Superior temporal gyrus (tissue), 1 donor: ENCODE results near the gene HELB.
A peak's percentile ranks its signal among the peaks of the same experiment; 100 is the strongest.
"Not testable (repeated sequence)": the region's sequence is repeated elsewhere in the genome, so short reads cannot be mapped to it uniquely, and the experiment has no call there.

Experiments
- DNase-seq: peaks from one replicate; pipeline ENCODE4 v3.0.0-alpha.2; 2016; ENCODE audit errors: extremely low spot score

Gene HELB

GRCh38 chr12:66303316-66303804 lies 1.1 kb downstream of the HELB start:
- not testable (repeated sequence) for DNase-seq

DNA sequence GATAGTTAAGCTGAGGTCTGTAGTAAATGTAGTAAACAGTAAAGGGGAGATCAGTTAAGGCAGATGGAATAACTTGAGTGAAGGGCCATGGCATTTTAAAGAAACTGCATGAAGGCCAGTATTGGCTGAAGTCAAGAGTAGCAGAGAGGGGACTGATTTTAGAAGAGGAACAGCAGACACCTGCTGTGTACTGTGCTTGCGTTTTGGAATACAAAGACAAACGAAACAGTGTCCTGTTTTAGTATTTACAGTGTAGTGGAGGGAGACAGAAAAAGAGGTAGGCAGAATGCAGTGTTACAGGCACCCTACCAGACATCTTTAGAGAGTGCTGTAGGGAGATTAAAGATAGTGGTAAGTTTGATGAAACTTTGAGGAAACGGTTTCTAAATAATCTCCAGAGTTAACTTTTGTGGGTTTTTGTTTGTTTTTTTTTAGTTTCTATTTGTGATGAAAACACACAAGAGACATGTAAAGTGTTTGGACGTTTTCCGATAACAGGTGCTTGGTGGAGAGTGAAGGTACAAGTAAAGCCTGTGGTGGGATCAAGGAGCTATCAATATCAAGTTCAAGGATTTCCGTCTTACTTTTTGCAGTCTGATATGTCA lies 2.1 kb downstream of the HELB start:
- no peak for DNase-seq

DNA sequence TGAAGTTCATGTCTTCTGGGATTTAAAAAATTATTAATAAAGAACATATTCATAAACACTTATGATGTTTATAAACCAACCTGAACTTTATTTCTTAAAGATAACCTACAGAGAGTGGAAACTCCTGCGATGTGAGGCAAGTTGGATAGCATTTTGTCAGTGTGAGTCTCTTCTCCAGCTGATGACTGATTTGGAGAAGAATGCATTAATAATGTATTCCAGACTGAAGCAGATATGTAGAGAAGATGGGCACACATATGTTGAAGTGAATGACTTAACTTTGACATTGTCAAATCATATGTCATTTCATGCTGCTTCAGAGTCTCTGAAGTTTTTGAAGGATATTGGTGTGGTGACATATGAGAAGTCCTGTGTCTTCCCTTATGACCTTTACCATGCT lies 7.3 kb downstream of the HELB start:
- no peak for DNase-seq

DNA sequence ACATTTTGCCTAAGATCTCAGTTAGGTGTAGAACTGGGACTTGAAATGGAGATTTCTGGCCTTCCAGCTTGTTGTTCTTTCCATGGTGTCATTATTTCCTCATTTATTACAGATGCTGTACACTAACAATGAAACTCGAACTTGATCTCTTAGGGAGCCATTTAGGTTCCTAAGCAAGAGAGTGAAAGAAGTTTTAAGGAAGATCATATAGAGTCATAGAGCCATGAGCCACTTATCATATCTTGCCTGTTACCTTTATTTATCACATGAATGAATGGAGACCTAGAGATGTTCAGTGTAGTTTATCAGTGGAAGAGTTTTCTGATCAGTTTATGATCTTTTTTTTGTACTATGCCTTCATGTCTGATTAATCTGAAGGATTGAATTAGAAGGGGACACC lies 9.9 kb downstream of the HELB start:
- DNase-seq: no peak

- DNase-seq: no peak
Measured at GRCh38 chr12:66314278-66314677, 12.0 kb downstream of the HELB start.

DNA sequence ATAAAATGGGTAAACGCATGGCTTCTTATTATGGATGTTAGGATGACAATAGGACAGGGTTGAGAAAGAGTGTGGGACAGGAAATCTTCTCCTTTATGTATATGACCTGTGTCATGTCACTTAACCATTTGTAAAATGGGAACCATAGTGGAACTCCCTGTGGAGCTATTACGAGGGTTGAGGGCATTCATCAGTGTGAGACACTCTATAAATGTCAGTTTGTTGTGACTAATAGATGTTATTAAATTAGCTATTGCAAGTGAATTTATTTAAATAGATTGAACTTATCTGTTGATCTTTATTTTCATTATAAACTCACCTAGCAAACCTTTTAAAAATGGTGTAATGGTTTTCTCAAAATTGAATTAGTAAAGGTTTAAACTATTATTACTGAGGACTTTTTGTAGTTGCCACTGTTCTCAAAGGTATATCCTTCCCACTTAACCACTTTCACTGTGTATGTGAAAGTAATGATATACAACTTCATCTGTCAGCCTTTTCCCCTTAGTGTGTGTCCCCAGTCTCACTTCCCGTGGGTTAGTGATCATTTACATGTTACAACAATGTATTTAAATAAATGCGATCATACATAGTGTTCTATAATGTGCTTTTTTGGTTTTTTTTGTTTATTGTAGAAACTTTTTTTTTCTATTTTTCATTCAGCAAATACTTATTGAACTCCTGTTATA lies 17.1 kb downstream of the HELB start:
- DNase-seq: no peak

DNA sequence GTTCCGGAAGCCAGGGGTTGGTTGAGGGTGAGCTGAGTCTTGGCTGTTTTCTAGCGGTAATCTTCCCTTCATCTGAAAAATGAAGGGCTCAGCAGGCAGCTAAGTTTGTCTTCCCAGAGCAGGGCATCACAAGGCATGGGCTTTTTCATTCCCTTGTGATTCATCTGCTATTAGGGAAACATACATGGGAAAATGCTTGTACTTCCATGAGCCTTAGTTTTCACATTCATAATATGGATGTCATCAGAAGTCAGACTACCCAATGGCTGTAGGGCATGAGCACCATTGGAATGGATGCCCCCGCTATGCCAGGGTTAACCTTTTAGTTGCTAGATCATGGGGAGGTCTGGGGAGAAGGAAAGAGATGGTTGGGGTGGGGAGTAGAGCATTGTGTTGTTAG lies 18.7 kb downstream of the HELB start:
- no peak for DNase-seq

DNA sequence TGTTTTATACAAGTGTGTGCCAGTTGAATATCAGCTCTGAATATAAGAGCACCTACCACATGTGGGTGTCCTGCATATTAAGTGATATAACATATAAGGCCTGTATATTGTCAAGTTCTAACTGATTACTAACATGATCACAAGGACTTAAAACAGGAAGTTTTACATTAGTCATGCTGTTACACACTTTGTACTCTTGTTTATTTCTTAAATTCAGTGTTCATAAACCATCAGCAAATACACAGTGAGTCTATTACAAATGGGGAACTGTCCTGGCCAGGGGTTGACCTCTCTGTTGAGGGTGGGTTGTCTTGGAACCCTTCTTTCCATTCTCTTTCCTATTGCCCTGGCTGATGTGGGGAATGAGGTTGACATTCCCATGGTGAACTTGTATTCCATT lies 19.1 kb downstream of the HELB start:
- no peak for DNase-seq

GRCh38 chr12:66323017-66323416 lies 20.7 kb downstream of the HELB start:
- no peak for DNase-seq

GRCh38 chr12:66329941-66330340 lies 27.6 kb downstream of the HELB start:
- peak; percentile 26 for DNase-seq

- DNase-seq: no peak
Measured at GRCh38 chr12:66331016-66331415, 28.7 kb downstream of the HELB start.

DNA sequence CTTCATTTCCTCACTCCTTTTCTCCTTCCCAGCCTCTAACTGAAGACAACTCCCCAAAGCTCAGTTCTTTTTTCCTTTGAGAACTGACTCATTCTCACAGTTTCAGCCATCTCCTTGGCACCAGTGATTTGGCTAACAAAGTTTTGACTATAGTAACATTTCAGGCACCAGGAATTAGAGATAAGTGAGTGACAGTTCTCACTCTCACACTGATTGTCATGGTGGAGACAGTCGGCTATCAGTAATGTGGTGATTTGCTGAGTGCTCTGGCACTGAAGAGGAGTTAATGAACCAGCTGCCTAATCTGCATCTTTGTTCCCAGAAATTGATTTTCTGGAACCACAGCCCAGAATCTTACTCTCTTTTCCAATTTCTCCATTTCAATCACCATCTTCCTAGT lies 29.5 kb downstream of the HELB start:
- DNase-seq: no peak

- no peak for DNase-seq
Measured at GRCh38 chr12:66335746-66336145, 33.5 kb downstream of the HELB start.

DNA sequence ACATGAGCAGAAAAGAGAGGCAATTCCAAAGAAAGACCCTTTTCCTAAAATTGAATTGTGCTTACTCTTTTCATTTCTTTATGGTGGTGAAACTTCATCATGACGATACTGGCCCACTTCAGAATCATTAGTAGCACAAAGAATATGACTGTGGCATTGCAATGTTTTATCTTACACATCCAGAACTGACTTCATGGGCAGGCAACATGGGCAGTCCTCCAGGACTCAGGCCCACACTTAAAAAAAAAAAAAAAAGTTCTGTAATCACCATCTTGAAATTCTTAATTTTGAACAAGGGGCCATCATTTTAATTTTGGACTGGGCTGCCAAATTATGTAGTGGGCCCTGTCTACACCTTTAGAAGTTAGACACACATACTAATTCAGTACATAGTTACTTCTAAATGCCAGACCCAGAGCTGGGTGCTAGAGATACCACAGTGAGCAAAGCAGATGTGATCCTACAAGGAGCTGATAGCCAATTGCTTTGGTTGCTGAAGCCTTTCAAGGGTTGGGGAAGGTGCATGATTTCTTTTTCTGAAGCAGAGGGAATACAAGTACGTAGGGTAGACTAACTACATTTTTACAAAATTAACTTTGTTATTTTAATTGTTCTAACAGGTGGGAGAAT lies 35.2 kb downstream of the HELB start:
- DNase-seq: no peak

- DNase-seq: no peak
Measured at GRCh38 chr12:66340131-66340530, 37.8 kb downstream of the HELB start.

GRCh38 chr12:66341126-66341525 lies 38.8 kb downstream of the HELB start:
- no peak for DNase-seq

- no peak for DNase-seq
Measured at GRCh38 chr12:66345212-66345611, 42.9 kb downstream of the HELB start.

DNA sequence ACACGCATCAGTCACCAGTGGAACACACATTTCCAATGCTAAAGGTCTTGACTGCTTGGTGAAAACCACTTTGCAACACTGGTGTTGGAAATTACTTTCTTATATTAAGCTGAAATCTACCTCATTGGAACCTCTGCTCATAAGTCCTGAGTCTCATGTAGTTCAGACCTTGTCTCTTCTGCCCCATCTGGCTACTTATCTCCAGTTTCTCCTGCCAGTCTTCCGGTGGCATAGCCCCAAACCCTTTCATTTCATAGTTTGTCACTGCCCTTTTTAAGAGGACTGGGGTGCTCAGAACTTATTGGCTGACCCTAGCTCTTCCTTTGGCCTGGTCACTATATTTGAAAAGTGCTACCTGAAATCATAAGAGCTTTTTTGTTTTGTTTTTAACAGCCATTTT lies 43.7 kb downstream of the HELB start:
- no peak for DNase-seq

DNA sequence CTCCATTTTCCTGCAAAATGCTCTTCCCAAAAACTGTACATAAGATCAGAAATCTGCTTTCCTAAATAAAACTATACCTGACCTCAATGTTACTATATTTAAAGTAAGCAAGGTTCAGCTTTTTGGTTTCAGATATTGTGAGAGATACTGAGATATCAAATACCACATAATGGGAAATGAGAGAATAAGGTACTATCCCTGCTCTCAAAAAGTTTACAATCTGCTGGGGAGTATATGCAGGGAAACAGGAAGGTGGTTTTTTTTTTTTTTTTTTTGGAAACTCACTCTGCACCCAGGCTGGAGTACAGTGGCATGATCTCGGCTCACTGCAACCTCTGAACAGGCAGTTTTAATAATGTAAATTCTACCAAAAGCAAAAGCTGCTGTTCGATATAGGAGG lies 49.0 kb downstream of the HELB start:
- no peak for DNase-seq

DNA sequence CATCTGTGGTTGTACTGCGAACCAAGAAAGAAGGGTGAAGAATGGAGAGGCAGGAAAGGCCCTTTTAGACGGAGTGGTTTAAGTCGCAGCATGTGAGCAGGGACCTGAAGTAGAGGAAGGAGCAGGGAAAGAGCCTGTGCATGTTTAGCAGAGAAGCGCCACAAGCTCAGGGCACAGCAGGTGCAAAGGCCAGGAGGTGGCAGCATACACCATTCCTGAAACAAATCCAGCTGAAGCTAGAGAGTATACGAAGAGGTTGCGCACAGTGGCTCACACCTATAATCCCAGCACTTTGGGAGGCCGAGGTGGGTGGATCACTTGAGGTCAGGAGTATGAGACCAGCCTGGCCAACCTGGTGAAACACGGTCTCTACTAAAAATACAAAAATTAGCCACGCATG lies 49.9 kb downstream of the HELB start:
- peak; percentile 37 for DNase-seq

DNA sequence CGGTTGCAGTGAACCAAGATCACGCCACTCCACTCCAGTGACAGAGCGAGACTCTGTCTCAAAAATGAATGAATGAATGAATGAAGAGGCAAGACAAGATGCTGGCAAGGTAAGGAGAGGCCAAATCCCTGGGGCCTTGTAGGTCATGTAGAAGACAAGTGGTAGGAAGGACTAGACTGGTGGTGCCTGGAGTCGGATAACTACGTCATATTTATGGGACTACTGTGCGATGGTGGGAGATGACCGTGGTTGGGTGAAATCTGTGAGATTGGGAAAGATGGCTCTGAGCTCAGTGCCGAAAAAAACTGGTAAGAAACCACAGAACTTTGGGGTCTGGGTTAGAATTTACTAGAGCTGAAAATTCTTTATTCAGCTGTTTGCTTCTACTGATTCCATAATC lies 50.6 kb downstream of the HELB start:
- no peak for DNase-seq

- no peak for DNase-seq
Measured at GRCh38 chr12:66354291-66354690, 52.0 kb downstream of the HELB start.

GRCh38 chr12:66359300-66359699 lies 57.0 kb downstream of the HELB start:
- DNase-seq: no peak
